ENCODE measurements around the gene FGF13. TPM values are rescaled to one million over a fixed set of nuclear protein-coding genes. Genes with fewer than 3 reads are reported as not detected.

FGF13 gene
- polyA plus RNA-seq, 1 donor, result 32.9 TPM

- 20% methylated on average over 1 of the region's 2 CpGs for WGBS (ENCODE audit: insufficient coverage, low lambda C conversion rate)
- H3K27me3 ChIP-seq (ENCODE audit: control insufficient read depth, insufficient read depth, low read length), result no peaks in the 10 kb centered on the region
- no peaks in the 10 kb centered on the region for H3K9me3 ChIP-seq (ENCODE audit: control insufficient read depth, low read depth, low read length)
- H3K4me1 ChIP-seq (ENCODE audit: control insufficient read depth, insufficient read depth, low read length), result no peaks in the 10 kb centered on the region
- no peak overlapping the region for H3K27ac ChIP-seq (ENCODE audit: low read length)
- no peak overlapping the region for H3K4me3 ChIP-seq (ENCODE audit: low read length)
- no peaks in the 10 kb centered on the region for H3K36me3 ChIP-seq (ENCODE audit: control insufficient read depth, insufficient read depth, low read length)
- no peak for DNase-seq
Measured at GRCh38 chrX:138669693-138670092, 41.8 kb downstream of the FGF13 start.

GRCh38 chrX:138664466-138664865, 47.1 kb downstream of the FGF13 start:
- no CpG with 5 or more reads among the region's 1 CpG for WGBS (ENCODE audit: insufficient coverage, low lambda C conversion rate)

GRCh38 chrX:138664016-138664415, 47.5 kb downstream of the FGF13 start:
- no peak for DNase-seq
- Histone ChIP-seq H3K4me1 (ENCODE audit: control insufficient read depth, insufficient read depth, low read length) (no peaks in the 10 kb centered on the region), H3K27me3 (ENCODE audit: control insufficient read depth, insufficient read depth, low read length) (no peaks in the 10 kb centered on the region), H3K36me3 (ENCODE audit: control insufficient read depth, insufficient read depth, low read length) (no peaks in the 10 kb centered on the region), H3K9me3 (ENCODE audit: control insufficient read depth, low read depth, low read length) (no peaks in the 10 kb centered on the region), H3K27ac (ENCODE audit: low read length) (no peak overlapping the region), H3K4me3 (ENCODE audit: low read length) (no peak overlapping the region)
- no CpG with 5 or more reads among the region's 3 CpGs for WGBS (ENCODE audit: insufficient coverage, low lambda C conversion rate)

More at GRCh38 chrX:138664466-138664865, 47.1 kb downstream of the FGF13 start:
- Histone ChIP-seq H3K27ac (ENCODE audit: low read length) (no peak overlapping the region), H3K4me1 (ENCODE audit: control insufficient read depth, insufficient read depth, low read length) (no peaks in the 10 kb centered on the region), H3K36me3 (ENCODE audit: control insufficient read depth, insufficient read depth, low read length) (no peaks in the 10 kb centered on the region), H3K27me3 (ENCODE audit: control insufficient read depth, insufficient read depth, low read length) (no peaks in the 10 kb centered on the region), H3K9me3 (ENCODE audit: control insufficient read depth, low read depth, low read length) (no peaks in the 10 kb centered on the region), H3K4me3 (ENCODE audit: low read length) (no peak overlapping the region)
- DNase-seq, result no peak

GRCh38 chrX:138651494-138651893, 60.0 kb downstream of the FGF13 start:
- Histone ChIP-seq H3K27me3 (ENCODE audit: control insufficient read depth, insufficient read depth, low read length) (no peaks in the 10 kb centered on the region), H3K4me3 (ENCODE audit: low read length) (no peak overlapping the region), H3K9me3 (ENCODE audit: control insufficient read depth, low read depth, low read length) (no peaks in the 10 kb centered on the region), H3K36me3 (ENCODE audit: control insufficient read depth, insufficient read depth, low read length) (no peaks in the 10 kb centered on the region), H3K27ac (ENCODE audit: low read length) (no peak overlapping the region), H3K4me1 (ENCODE audit: control insufficient read depth, insufficient read depth, low read length) (no peaks in the 10 kb centered on the region)
- DNase-seq, result no peak

- no peak overlapping the region for H3K27ac ChIP-seq (ENCODE audit: low read length)
- no CpG with 5 or more reads among the region's 4 CpGs for WGBS (ENCODE audit: insufficient coverage, low lambda C conversion rate)
- H3K9me3 ChIP-seq (ENCODE audit: control insufficient read depth, low read depth, low read length), result no peaks in the 10 kb centered on the region
- no peak for DNase-seq
- H3K4me3 ChIP-seq (ENCODE audit: low read length), result no peak overlapping the region
- H3K36me3 ChIP-seq (ENCODE audit: control insufficient read depth, insufficient read depth, low read length), result no peaks in the 10 kb centered on the region
- H3K27me3 ChIP-seq (ENCODE audit: control insufficient read depth, insufficient read depth, low read length), result no peaks in the 10 kb centered on the region
- no peaks in the 10 kb centered on the region for H3K4me1 ChIP-seq (ENCODE audit: control insufficient read depth, insufficient read depth, low read length)
Measured at GRCh38 chrX:138648568-138648967, 62.9 kb downstream of the FGF13 start.

GRCh38 chrX:138638996-138639395, 72.5 kb downstream of the FGF13 start:
- Histone ChIP-seq H3K27ac (ENCODE audit: low read length) (no peak overlapping the region), H3K9me3 (ENCODE audit: control insufficient read depth, low read depth, low read length) (no peaks in the 10 kb centered on the region), H3K4me3 (ENCODE audit: low read length) (no peak overlapping the region), H3K36me3 (ENCODE audit: control insufficient read depth, insufficient read depth, low read length) (no peaks in the 10 kb centered on the region), H3K4me1 (ENCODE audit: control insufficient read depth, insufficient read depth, low read length) (no peaks in the 10 kb centered on the region), H3K27me3 (ENCODE audit: control insufficient read depth, insufficient read depth, low read length) (no peaks in the 10 kb centered on the region)
- WGBS (ENCODE audit: insufficient coverage, low lambda C conversion rate), result no CpG with 5 or more reads among the region's 2 CpGs
- DNase-seq, result no peak
